Measurements from ENCODE around the gene STAT6.

DNA sequence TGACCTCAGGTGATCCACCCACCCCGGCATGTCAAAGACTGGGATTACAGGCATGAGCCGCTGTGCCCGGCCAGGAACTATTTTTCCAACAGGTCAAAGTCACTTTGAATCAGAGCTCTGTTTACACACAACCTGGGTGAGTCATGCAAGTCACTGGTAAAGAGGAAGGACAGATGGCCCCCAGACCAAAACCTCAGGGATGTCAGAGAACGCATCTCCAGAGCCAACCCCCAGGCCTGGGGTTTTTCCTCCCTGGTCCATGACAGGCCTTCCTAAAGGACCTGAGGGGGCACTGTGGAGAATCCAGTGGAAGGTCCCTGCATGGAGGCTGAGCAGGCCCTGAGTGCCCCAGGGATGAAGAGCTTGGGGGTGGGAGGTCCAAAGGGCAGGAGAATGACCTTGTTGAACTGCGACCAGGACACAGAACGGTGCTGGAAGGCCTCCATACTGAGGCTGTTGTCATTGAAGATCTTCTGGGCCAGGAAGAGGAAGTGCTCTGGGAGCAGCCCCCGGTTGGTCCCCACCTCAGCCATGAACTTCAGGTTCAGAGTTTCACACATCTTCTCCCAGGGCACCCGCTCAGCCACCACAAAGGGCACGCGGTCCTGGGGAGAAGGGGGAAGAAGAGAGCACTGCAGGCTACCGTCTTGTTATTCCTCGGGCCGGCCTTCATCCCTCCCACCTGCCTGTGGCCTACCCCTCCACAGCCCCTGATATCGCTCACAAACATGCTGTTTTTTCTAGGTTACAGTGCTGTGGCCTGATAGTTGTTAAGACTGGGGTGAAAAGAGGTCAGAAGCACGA is 9.1 kb downstream of the STAT6 start:
- TF ChIP-seq CTCF (IDR thresholded peaks at IDR 0.05; ENCODE audit: insufficient read depth, low read depth, low read length) (no peak), EZH2 (IDR thresholded peaks at IDR 0.05; ENCODE audit: insufficient read depth, low read length) (no peak)

All from astrocyte (in vitro differentiated cells and primary cell).